GM12878 (cell line): Measurements from ENCODE around the gene MAPK8IP3. TPM values are rescaled to one million over a fixed set of nuclear protein-coding genes. Genes with fewer than 3 reads are reported as not detected.

Experiments used
- ATAC-seq: fragments of 200-7000 bp; cut with Tn5 transposase; 3 replicates; pipeline ENCODE4 v1.9.1; 2020; ENCODE audit warnings: mild to moderate bottlenecking, moderate library complexity
- BruUV-seq: library from RNA; stranded (reverse); fragments of 400-500 nt; replicated peaks from 2 replicates; lab custom pipeline; 2021; lab: Mats Ljungman, UMichigan
- CTCF ChIA-PET: fragments of 300-600 bp; sonication (Branson Sonifier 250); formaldehyde crosslinking; extraction: SDS; loops from one replicate; lab custom pipeline; 2021; ENCODE audit warnings: inconsistent platforms; lab: Yijun Ruan, JAX
- POLR2A ChIA-PET: fragments of 350-600 bp; formaldehyde crosslinking; extraction: SDS; loops from one replicate; lab custom pipeline; 2021; ENCODE audit warnings: inconsistent platforms; lab: Charles Lee
- RAD21 ChIA-PET: fragments of 300-600 bp; sonication (Branson Sonifier 250); formaldehyde crosslinking; loops from one replicate; lab custom pipeline; 2023; ENCODE audit warnings: antibody characterized with exemption; ENCODE audit not compliant: unreplicated experiment; lab: Charles Lee
- SMC1A ChIA-PET: fragments of 300-600 bp; sonication (Branson Sonifier 250); formaldehyde crosslinking; loops from one replicate; lab custom pipeline; 2023; ENCODE audit not compliant: unreplicated experiment, uncharacterized antibody; lab: Charles Lee
- DNase-seq: peaks from one replicate; pipeline ENCODE4 v3.0.0-alpha.2; 2011; ENCODE audit warnings: low read depth, low spot score
- FAIRE-seq: peaks from 3 replicates; lab custom pipeline; 2011; peaks lifted over from hg19 to GRCh38; lab: Jason Lieb, UNC
- H2AFZ ChIP-seq: 2 replicates; pipeline ENCODE4 v1.6.0; 2011; ENCODE audit warnings: low read depth, low read length, control low read depth; ENCODE audit not compliant: control insufficient read depth
- H3K27ac ChIP-seq: 2 replicates; pipeline ENCODE4 v1.5.1; 2011; ENCODE audit warnings: control low read depth; ENCODE audit not compliant: control insufficient read depth, insufficient read depth
- H3K27me3 ChIP-seq, 2 experiments: replicated peaks in 1 of 2; 2 replicates each; pipeline versions ENCODE4 v1.6.0 to v1.6.1; 2011; ENCODE audit warnings: low read length in 1 of 2; ENCODE audit not compliant: control insufficient read depth in 2 of 2, insufficient read depth in 2 of 2
- H3K36me3 ChIP-seq, 2 experiments: 2 replicates each; pipeline ENCODE4 v1.5.1; 2011; ENCODE audit warnings: low read length in 1 of 2; ENCODE audit not compliant: control insufficient read depth in 2 of 2, insufficient read depth in 2 of 2
- H3K4me1 ChIP-seq: 2 replicates; pipeline ENCODE4 v1.6.1; 2011; ENCODE audit warnings: mild to moderate bottlenecking, low read length, moderate library complexity, mixed read lengths; ENCODE audit not compliant: control insufficient read depth, insufficient read depth
- H3K4me2 ChIP-seq: 2 replicates; pipeline ENCODE4 v1.6.0; 2011; ENCODE audit warnings: control low read depth; ENCODE audit not compliant: control insufficient read depth, insufficient read depth
- H3K4me3 ChIP-seq: fragments of 200-600 bp; sonication (generic); 2 replicates; pipeline ENCODE4 v1.5.1; 2016
- H3K79me2 ChIP-seq: 2 replicates; pipeline ENCODE4 v1.6.0; 2011; ENCODE audit warnings: low read length; ENCODE audit not compliant: control insufficient read depth, insufficient read depth
- H3K9ac ChIP-seq: 2 replicates; pipeline ENCODE4 v1.8.0; 2011; ENCODE audit warnings: low read length, control low read depth, mixed read lengths; ENCODE audit not compliant: control insufficient read depth, insufficient read depth
- H3K9me3 ChIP-seq: replicated peaks from 3 replicates; pipeline ENCODE4 v1.5.1; 2011; ENCODE audit warnings: mild to moderate bottlenecking, low read length; ENCODE audit not compliant: control insufficient read depth, insufficient read depth
- H4K20me1 ChIP-seq: 2 replicates; pipeline ENCODE4 v1.6.0; 2011; ENCODE audit not compliant: control insufficient read depth, insufficient read depth
- PRDM15 ChIP-seq: fragments of 450-650 bp; formaldehyde crosslinking; IDR thresholded peaks from 2 replicates; pipeline ENCODE4 v1.4.0; 2020; ENCODE audit warnings: mild to moderate bottlenecking, moderate library complexity
- RAD21 ChIP-seq: IDR thresholded peaks from 2 replicates; pipeline ENCODE4 v1.6.1; 2011; ENCODE audit warnings: mild to moderate bottlenecking, low read depth, low read length, moderate library complexity; ENCODE audit not compliant: insufficient read depth
- SKIL ChIP-seq: fragments of 450-650 bp; IDR thresholded peaks from 2 replicates; pipeline ENCODE4 v1.6.1; 2017; ENCODE audit warnings: mild to moderate bottlenecking, low read depth, inconsistent platforms; ENCODE audit not compliant: poor library complexity, severe bottlenecking
- TBL1XR1 ChIP-seq: IDR thresholded peaks from 2 replicates; pipeline ENCODE4 v1.6.1; 2012; ENCODE audit warnings: low read depth, low read length, improper control_type of control experiment
- TCF3 ChIP-seq: IDR thresholded peaks from 2 replicates; pipeline ENCODE4 v1.6.1; 2012; ENCODE audit warnings: low read depth, mild to moderate bottlenecking, low read length, borderline replicate concordance; ENCODE audit not compliant: insufficient read depth
- ZBTB33 ChIP-seq: fragments of 450-650 bp; IDR thresholded peaks from 2 replicates; pipeline ENCODE4 v1.6.1; 2017; ENCODE audit warnings: mild to moderate bottlenecking
- ZSCAN29 ChIP-seq: fragments of 450-650 bp; IDR thresholded peaks from 2 replicates; pipeline ENCODE4 v1.6.1; 2017; ENCODE audit warnings: mild to moderate bottlenecking, moderate library complexity
- WGBS: methylation state at CpG from one replicate; pipeline ENCODE4 v1.1.6; 2016; ENCODE audit warnings: low lambda C conversion rate; ENCODE audit not compliant: insufficient replicate concordance, insufficient coverage; ENCODE audit errors: missing lambda C conversion rate; 5-methylcytosine and 5-hydroxymethylcytosine counted together
- in situ Hi-C: fragments of 300-500 bp; cut with MboI; formaldehyde crosslinking; loops from 9 replicates; pipeline ENCODE4 v1.14.3; 2018; ENCODE audit warnings: mixed read lengths
- intact Hi-C: fragments of 100-400 bp; cut with micrococcal nuclease; formaldehyde crosslinking; loops from one replicate; pipeline ENCODE4 v1.14.2; 2022; ENCODE audit not compliant: unreplicated experiment
- polyA plus RNA-seq, 11 experiments: library from polyadenylated mRNA; depleted of rRNA in 4 of 11; unstranded in 6 of 11; stranded (reverse) in 5 of 11; fragments of >200 nt; fragmentation: Nextera tagmentation in 4 of 11; fragmentation: Illumina TruSeq in 1 of 11; extraction: Ambion mirVana in 4 of 11; extraction: Trizol in 1 of 11; gene quantifications; 1 replicate in 1 of 11; 2 replicates in 10 of 11; pipeline versions ENCODE4 v1.2.1 to v1.2.3, GENCODE V29; 2011 to 2016; ENCODE audit warnings: inconsistent platforms in 2 of 11, missing spikeins in 2 of 11, low read depth in 1 of 11
- total RNA-seq, 4 experiments: library from RNA; depleted of rRNA in 3 of 4; stranded (reverse); fragments of >200 nt in 3 of 4; fragmentation: Illumina TruSeq in 1 of 4; extraction: Trizol in 1 of 4; gene quantifications; 2 replicates each; pipeline versions ENCODE4 v1.2.1 to v1.2.3, GENCODE V29; 2013 to 2021

The MAPK8IP3 gene
- total and polyA plus RNA-seq, 10 of the 15 experiments (the other 5 are each of a cell fraction or from before 2014, with no cell fraction given) = 0.06 to 67.9 (median 18.2) TPM

- Histone ChIP-seq H3K27ac (no peak overlapping the region), H3K4me2 (no peak overlapping the region), H3K4me1 (no peaks in the 10 kb centered on the region), H4K20me1 (no peaks in the 10 kb centered on the region), H3K9ac (no peak overlapping the region), H3K27me3 (no peaks in the 10 kb centered on the region), H2AFZ (no peak overlapping the region), H3K4me3 (no peak overlapping the region), H3K9me3 (no peaks in the 10 kb centered on the region), H3K36me3 (peaks cover 24 to 27% of the 10 kb centered on the region in 2 experiments), H3K79me2 (no peaks in the 10 kb centered on the region)
- CTCF ChIA-PET = interaction anchor here (1.4 kb wide), 1 partner anchor 10 kb away, joined by 3 read pairs; no protein-coding TSS in a partner anchor
- DNase-seq (no peak), FAIRE-seq (no peak), ATAC-seq (no peak)
- RAD21 ChIA-PET = no interaction called here
- intact Hi-C loops = no loop called here
- TF ChIP-seq ZBTB33 (no peak), RAD21 (no peak), SKIL (no peak), TBL1XR1 (no peak), PRDM15 (CRISPR knock-in tag) (no peak), TCF3 (no peak), ZSCAN29 (no peak)
- SMC1A ChIA-PET = no interaction called here
- WGBS = 99% methylated on average over 10 of the region's 10 CpGs
- in situ Hi-C loops = no loop called here
- no TSS peak for BruUV-seq
- POLR2A ChIA-PET = no interaction called here
Measured at GRCh38 chr16:1698680-1699079, 7.3 kb upstream of the MAPK8IP3 start.
